GM10266 (cell line): Measurements from ENCODE around the gene NME7.
A peak's percentile ranks its signal among the peaks of the same experiment; 100 is the strongest.

Experiments
- DNase-seq: peaks from one replicate; pipeline ENCODE4 v3.0.0; 2012; ENCODE audit errors: extremely low spot score
- CTCF ChIP-seq: IDR thresholded peaks from 2 replicates; pipeline ENCODE4 v1.5.1; 2012; ENCODE audit warnings: mild to moderate bottlenecking, low read depth; ENCODE audit not compliant: control insufficient read depth, insufficient read depth; ENCODE audit errors: missing control alignments

Gene NME7

DNA sequence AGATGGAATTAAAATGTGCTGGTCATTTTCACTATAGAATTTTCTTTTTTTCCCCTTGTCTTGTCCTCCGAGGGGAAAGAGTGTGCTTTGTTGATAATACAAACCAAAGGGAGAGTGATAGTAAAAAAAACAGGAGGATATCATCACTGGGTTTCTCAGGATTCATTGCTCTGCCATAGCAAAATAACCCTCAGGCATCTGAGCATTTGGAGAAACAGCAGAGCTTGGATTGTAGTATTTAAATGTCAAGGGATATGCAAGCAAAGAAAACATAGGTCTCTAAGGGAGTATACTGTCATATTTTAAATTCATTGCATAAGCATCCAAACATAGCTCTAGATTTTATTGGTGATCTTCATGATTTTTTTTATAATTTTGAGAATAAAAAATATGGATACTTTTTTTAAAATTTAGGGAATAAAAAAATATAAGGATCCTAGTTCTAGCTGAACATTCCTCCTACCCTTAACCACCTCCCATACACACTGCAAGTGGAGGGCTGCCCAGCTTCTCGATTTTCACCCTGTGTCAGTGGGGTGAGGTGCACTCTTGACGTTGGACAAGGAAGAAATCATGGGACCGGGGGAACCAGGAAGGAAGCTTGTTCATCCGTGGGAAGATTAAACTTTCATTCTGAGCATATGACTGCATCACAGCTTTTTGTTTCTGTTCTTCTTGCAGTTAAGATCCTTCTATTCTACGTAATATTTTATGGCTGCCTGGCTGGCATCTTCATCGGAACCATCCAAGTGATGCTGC, 256.7 kb downstream of the NME7 start:
- TF ChIP-seq CTCF, result no peak
- DNase-seq, result no peak

DNA sequence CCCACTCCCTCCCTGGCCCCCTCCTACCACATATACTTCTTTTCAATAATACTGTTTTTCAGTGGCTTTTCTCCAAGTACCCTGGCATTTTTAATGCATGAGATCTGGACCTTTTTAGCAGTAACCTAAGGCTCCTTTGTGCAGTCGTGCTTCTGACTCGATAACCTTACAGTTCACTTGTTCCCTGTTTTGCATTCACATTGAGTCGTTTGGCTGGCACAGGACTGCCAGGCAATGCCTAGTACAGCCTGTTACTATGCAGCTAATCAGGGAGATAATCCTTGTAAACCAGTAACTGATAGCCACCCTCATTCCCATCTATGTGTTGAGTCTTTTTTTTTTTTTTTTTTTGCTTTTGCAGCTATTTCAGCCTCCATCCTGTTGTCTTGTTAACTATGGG, 257.4 kb downstream of the NME7 start:
- no peak for TF ChIP-seq CTCF

DNA sequence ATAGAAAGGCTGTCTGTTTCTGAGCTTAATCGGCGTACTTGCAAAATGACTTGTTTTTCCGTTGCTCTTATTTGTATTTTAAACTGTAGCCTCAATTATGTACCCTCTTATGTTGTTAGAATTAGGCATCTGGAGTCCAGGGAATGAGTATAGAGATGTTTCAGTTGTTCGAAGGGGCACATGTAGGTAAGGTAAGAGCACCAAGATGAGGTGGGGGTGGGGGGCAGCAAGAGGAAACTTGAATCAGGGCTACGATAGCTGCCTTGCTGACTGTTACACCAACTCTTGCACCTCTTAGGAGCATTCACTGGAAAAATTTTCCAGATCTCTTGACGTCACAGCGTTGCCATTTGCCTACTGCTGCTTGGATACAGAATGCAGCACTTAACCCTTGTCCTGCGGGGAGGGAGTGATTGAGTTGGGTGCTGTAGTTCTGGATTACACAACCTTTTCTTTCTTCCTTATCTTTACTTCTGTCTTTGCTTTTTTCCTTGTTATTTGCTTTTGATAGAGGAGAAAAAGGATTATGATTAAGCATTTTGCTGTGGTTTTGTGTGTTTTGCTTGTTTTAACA, 257.9 kb downstream of the NME7 start:
- DNase-seq, result no peak
- TF ChIP-seq CTCF, result no peak

More for the DNA sequence above, 257.4 kb downstream of the NME7 start:
- no peak for DNase-seq

DNA sequence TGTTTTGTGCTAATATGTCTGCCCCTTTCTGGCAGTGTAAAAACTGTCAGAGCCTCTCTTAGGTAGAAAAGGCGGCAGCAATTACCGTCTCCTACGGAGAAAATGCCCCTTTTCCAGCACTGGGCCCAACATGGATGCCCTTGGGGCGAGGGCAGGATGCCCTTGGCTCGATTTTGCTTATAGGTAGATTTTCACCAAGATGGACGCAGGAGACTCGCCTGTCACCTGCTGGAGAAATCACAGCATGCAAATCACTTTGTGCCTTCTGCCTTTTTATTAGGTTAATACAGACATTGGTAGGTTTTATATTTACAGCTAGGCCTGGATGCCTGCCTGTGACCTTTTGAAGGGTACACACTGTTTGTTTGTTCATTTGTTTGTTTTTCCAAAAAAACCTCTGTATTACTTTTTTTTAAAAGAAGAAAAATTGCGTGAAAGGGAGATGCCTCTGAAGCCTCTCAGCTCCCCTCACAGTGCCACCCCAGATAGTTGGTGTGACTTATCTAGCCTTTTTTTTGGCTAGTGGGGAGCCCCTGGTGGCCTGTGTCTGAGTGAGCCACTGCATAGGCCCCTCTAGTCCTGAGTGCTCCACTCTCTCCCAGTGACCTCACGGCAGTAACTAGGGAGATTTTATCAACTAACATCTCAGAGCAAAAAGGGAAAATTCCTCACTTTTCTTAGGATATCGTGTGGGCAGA, 258.6 kb downstream of the NME7 start:
- peak; percentile 60 for DNase-seq
- peak; percentile 66 for TF ChIP-seq CTCF

- no peak for TF ChIP-seq CTCF
- no peak for DNase-seq
Measured at GRCh38 chr1:169108223-169108622, 259.4 kb downstream of the NME7 start.

- DNase-seq, result no peak
- TF ChIP-seq CTCF, result no peak
Measured at GRCh38 chr1:169107603-169108208, 259.9 kb downstream of the NME7 start.

- DNase-seq, result no peak
Measured at GRCh38 chr1:169106921-169107602, 260.5 kb downstream of the NME7 start.

More at GRCh38 chr1:169106921-169107602, 260.5 kb downstream of the NME7 start:
- no peak for TF ChIP-seq CTCF
